Heart left ventricle (tissue), 16 donors: ENCODE results near the gene INSIG2. TPM values are rescaled to one million over a fixed set of nuclear protein-coding genes. Genes with fewer than 3 reads are reported as not detected.

Experiments used
- ATAC-seq, 4 donors: fragments of 200-7000 bp; cut with Tn5 transposase; one replicate each; pipeline ENCODE4 v1.9.1; 2020 to 2022; ENCODE audit warnings: moderate library complexity in 4 of 4, mild to moderate bottlenecking in 3 of 4, moderate number of reproducible peaks in 1 of 4
- DNase-seq, 5 donors: peaks; one replicate each; pipeline ENCODE4 v3.0.0-alpha.2; 2020
- H3K27ac ChIP-seq, 12 donors: fragments of 200-600 bp; sonication (generic) in 4 of 12; one replicate each; pipeline versions ENCODE4 v1.5.0 to v1.8.0; 2016 to 2022; ENCODE audit warnings: mild to moderate bottlenecking in 2 of 12
- H3K27me3 ChIP-seq, 9 donors: fragments of 200-600 bp; sonication (generic) in 2 of 9; one replicate each; pipeline versions ENCODE4 v1.5.1 to v1.8.0; 2016 to 2022; ENCODE audit warnings: mild to moderate bottlenecking in 3 of 9
- H3K36me3 ChIP-seq, 9 donors: fragments of 200-600 bp; sonication (generic) in 2 of 9; one replicate each; pipeline versions ENCODE4 v1.5.0 to v1.8.0; 2018 to 2022; ENCODE audit warnings: mild to moderate bottlenecking in 2 of 9
- H3K4me1 ChIP-seq, 12 donors: fragments of 200-600 bp; sonication (generic) in 4 of 12; one replicate each; pipeline versions ENCODE4 v1.5.0 to v1.8.0; 2016 to 2022; ENCODE audit warnings: mild to moderate bottlenecking in 3 of 12
- H3K4me3 ChIP-seq, 12 donors: fragments of 200-600 bp; sonication (generic) in 4 of 12; one replicate each; pipeline versions ENCODE4 v1.5.0 to v1.8.0; 2017 to 2022; ENCODE audit warnings: mild to moderate bottlenecking in 9 of 12, moderate library complexity in 4 of 12
- H3K9me3 ChIP-seq, 12 donors: fragments of 200-600 bp; sonication (generic) in 4 of 12; one replicate each; pipeline versions ENCODE4 v1.5.0 to v1.8.0; 2016 to 2022; ENCODE audit warnings: mild to moderate bottlenecking in 1 of 12
- CTCF ChIP-seq, 12 donors: fragments of 200-600 bp; sonication (generic) in 4 of 12; IDR thresholded peaks; one replicate each; pipeline versions ENCODE4 v1.5.0 to v1.8.0; 2018 to 2022; ENCODE audit warnings: antibody characterized with exemption in 12 of 12, mild to moderate bottlenecking in 5 of 12
- POLR2A ChIP-seq, 2 donors: fragments of 450-650 bp; IDR thresholded peaks; one replicate each; pipeline ENCODE4 v1.6.1; 2017; ENCODE audit warnings: antibody characterized with exemption in 2 of 2, mild to moderate bottlenecking in 2 of 2, moderate library complexity in 2 of 2
- WGBS, 4 donors: extraction: QIAGEN DNeasy Blood & Tissue Kit in 2 of 4; methylation state at CpG; one replicate each; pipeline versions ENCODE4 v1.1.5 to v1.1.7; 2013 to 2018; 5-methylcytosine and 5-hydroxymethylcytosine counted together
- intact Hi-C, 10 donors: fragments of 100-400 bp; cut with DNase I; formaldehyde crosslinking; loops; one replicate each; pipeline versions ENCODE4 v1.11.1 to v1.14.2; 2022
- polyA plus RNA-seq, 2 donors: library from polyadenylated mRNA; stranded (reverse); fragments of 200-250 nt; gene quantifications; one replicate each; pipeline ENCODE4 v1.2.3, GENCODE V29; 2013
- total RNA-seq, 9 donors: library from RNA; depleted of rRNA in 2 of 9; stranded (reverse); fragments of >200 nt in 2 of 9; fragmentation: NEBNext Ultra II Directional in 3 of 9; extraction: Animal tissue kit (Norgen Biotek cat#: 25700) in 3 of 9; gene quantifications; one replicate each; pipeline versions ENCODE4 v1.1.0 to v1.2.4, GENCODE V29; 2016 to 2023
- donor health status: ischemic (EF 13 %, LVEDD 7.1; RV severe dilation, severe dysfunction).
- donor health status: healthy with polysubstance abuse.
- donor health status: DM: no; HTN: yes; CAD: no.
- donor health status: DM: no; HTN: no; CAD: no.
- donor health status: ischemic (EF 25% LVEDD 6.9; RV normal size, moderate dysfunction).
- donor health status: ischemic (EF 25% LVEDD 5.7; RV mildly dilated, moderate dysfunction).
- donor health status: healthy.
- donor health status: DM: yes; HTN: yes; CAD: no.
- donor health status: ischemic (EF 35%, LVEDD 5.7; RV mildly dilated, moderate dysfunction).
- donor health status: nonischemic (EF 11% LVEDD 7.7; RV severe dilation, severe dysfunction).
- donor health status: DM: yes; HTN: yes; CAD: no.
- donor health status: PGD.
- donor health status: ischemic (EF 29% LVEDD 5.4; RV normal size, mild dysfunction).
- donor health status: nonischemic (EF 23%, LVEDD 6.1; RV moderate dilation, normal function).

INSIG2 gene
- total and polyA plus RNA-seq, 11 donors: 6.5 to 16.4 (median 13.7) TPM

DNA sequence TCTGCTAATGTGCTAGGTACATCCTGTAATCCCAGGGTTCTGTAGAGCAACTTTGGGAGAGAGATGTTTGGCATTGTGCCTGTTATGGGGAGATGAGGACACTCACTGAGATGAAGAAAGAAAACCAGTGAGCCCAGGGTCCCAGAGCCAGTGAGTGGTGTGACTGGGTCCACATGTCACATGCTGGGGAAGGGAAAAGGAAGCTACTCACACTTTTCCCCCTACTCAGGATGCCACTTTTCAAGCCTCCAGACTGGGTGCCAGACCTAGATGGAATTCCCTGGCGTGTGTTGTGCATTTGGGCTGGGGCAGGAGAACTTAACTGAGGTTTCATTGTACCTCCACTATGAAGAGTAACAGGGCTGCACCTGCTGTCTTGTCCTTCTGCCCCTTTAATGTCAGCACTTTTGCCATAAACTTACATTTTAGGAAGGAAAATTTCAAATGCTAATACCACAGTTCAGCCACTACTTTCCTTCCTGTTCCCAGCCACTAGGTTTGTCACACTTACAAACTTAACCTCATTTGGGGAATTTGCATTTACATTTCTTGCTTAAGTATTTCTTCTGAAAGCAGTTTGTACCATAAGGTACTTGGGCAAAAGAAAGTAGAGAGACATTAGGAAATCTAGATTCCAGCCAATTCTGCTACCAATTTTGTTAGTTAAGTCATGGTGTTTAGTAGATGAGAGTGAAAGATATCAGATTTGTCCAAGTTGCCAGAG is 10.2 kb downstream of the INSIG2 start:
- Histone ChIP-seq H3K4me3 (no peak overlapping the region), H3K4me1 (peaks cover 0 to 39% (median 0%) of the 10 kb centered on the region in 12 donors), H3K36me3 (peaks cover 0 to 45% (median 16%) of the 10 kb centered on the region in 9 donors), H3K27me3 (no peaks in the 10 kb centered on the region), H3K27ac (peak overlapping the region in 1 of 12 donors; percentile 33), H3K9me3 (no peaks in the 10 kb centered on the region)
- DNase-seq (no peak), ATAC-seq (no peak)
- 87 to 90% (median 88%) methylated on average over 1 of the region's 1 CpG for WGBS, 4 donors
- intact Hi-C loops: no loop called here
- no peak for TF ChIP-seq CTCF (IDR thresholded peaks at IDR 0.05)
- TF ChIP-seq POLR2A (IDR thresholded peaks at IDR 0.05): no peak

- no peaks in the 10 kb centered on the region for H3K27me3 ChIP-seq
- intact Hi-C loops: no loop called here
- DNase-seq (no peak), ATAC-seq (no peak)
- H3K27ac ChIP-seq: no peak overlapping the region
- H3K9me3 ChIP-seq: no peaks in the 10 kb centered on the region
- H3K4me3 ChIP-seq: no peak overlapping the region
- TF ChIP-seq POLR2A (IDR thresholded peaks at IDR 0.05) (no peak), CTCF (IDR thresholded peaks at IDR 0.05) (no peak)
- peaks cover 0 to 68% (median 20%) of the 10 kb centered on the region in 9 donors for H3K36me3 ChIP-seq
- H3K4me1 ChIP-seq: peaks cover 0 to 43% (median 0%) of the 10 kb centered on the region in 12 donors
- WGBS, 4 donors: 73 to 93% (median 84%) methylated on average over 6 of the region's 6 CpGs
These were observed 14.3 kb downstream of the INSIG2 start for GRCh38 chr2:118102433-118103082.

- ATAC-seq (no peak), DNase-seq (no peak)
- H3K4me1 ChIP-seq: peaks cover 0 to 26% (median 0%) of the 10 kb centered on the region in 12 donors
- H3K9me3 ChIP-seq: no peaks in the 10 kb centered on the region
- WGBS, 4 donors: 86 to 90% (median 89%) methylated on average over 2 of the region's 2 CpGs
- H3K27me3 ChIP-seq: no peaks in the 10 kb centered on the region
- H3K27ac ChIP-seq: peak overlapping the region in 1 of 12 donors; percentile 48
- no peak overlapping the region for H3K4me3 ChIP-seq
- TF ChIP-seq CTCF (IDR thresholded peaks at IDR 0.05) (no peak), POLR2A (IDR thresholded peaks at IDR 0.05) (no peak)
- intact Hi-C loops: no loop called here
- H3K36me3 ChIP-seq: peaks cover 0 to 77% (median 34%) of the 10 kb centered on the region in 9 donors
These were observed 16.0 kb downstream of the INSIG2 start for GRCh38 chr2:118103951-118104940.
